ENCODE data around the gene BAHD1.

BAHD1 gene

DNA sequence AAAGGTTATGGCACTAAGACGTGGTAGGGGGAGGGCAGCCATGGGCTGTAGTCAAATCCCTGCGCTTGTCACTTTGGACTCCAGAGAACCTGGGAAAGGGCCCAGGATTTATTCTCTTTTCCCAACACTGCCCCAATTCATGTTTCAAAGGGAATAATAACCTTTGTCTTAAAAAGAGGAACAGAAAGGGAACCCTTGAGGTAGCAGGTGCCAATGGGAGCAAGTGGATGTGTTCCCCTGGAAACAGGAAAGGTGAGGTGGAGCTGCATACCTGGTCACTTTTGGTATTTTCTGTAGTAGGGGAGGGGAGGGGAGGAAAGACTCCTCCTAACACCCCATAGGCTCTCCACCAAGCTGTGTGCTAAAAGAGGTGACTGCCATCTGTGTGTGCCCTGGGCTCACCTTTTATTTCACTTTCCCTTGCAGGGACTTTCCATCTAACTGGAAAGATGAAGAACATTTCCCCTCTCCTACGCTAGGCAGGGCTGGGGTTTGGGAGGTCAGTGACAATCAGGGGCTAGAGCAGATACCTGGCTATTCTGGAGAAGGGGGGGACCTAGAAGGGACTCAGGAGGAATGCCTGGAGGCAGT lies 23.9 kb downstream of the BAHD1 start:
- H3K27ac ChIP-seq, result no peak overlapping the region
- no peak for DNase-seq (ENCODE audit: low read depth, low spot score)

DNA sequence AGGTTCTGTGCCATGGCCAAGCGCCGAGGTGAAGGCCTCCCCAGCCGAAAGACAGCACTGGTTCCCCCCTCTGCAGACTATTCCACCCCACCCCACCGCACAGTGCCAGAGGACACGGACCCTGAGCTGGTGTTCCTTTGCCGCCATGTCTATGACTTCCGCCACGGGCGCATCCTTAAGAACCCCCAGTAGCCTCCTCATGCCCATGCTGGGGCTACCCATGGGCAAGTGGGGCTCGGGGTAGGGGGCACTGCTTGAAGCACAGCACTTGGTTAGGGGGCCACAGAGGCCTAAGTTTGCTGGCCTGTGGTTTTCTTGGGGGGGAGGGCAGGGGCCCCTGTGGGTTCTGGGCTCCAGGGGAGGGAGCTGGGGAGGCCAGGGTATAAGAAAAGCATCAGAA lies 25.2 kb downstream of the BAHD1 start:
- H3K27ac ChIP-seq, result no peak overlapping the region
- DNase-seq (ENCODE audit: low read depth, low spot score), result no peak

DNA sequence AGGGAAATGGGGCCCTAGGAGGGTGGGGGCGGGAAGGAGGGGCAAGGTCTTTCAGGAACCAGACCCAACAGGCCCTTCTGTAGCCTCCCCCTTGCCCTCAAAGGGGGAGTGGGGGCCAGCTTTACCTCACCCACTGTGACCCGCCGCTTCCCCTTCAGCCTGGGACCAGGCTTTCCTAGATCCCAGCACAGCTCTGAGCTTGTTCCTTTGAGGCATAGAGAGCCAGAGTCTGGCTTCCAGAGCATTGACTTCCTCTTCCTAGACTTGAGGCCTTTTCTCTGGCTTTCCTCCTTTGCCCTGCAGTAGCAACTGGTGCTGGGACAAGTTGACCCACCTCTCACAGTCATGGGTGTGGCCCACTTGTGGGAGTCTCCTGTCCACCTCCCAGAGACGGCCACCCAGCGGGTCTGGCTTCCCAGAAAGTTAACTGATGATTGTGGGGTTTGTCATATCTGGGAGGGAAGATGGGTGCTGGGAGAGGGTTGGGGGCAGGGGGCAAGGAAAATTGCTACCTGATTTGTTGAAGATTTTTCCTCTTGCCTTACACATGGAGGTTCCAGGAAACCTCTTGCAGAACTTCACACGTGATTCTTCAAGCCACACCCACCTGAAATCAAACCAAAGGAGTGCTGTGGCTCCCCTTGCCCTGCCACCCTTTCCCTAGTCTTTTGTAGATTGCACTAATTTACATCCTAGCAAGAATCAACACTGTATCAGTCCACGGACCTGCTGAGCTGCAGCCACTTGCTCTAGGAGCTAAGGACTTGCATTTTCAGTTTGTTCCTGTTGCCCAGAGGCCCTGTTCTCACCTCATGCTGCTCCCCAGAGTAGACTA lies 25.9 kb downstream of the BAHD1 start:
- DNase-seq (ENCODE audit: low read depth, low spot score), result no peak
- H3K27ac ChIP-seq, result no peak overlapping the region

DNA sequence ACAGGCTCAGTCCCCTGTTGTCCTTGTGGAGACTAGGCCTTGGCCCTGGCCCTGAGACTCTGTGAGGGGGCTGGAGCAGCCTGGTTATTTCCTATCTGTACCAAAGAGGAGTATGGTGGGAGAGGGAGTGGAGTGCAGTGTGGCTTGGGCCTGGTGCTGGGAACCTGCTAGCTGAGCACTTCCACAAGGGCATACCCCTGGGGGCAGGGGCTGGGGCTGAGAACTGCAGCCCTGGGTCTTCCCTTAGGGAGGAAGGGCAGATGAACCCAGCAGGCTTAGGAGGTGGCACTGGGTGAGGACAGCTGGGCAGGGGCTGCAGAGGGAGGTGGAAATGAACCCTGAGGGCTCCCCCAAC lies 26.5 kb downstream of the BAHD1 start:
- DNase-seq (ENCODE audit: low read depth, low spot score), result no peak
- no peak overlapping the region for H3K27ac ChIP-seq

DNA sequence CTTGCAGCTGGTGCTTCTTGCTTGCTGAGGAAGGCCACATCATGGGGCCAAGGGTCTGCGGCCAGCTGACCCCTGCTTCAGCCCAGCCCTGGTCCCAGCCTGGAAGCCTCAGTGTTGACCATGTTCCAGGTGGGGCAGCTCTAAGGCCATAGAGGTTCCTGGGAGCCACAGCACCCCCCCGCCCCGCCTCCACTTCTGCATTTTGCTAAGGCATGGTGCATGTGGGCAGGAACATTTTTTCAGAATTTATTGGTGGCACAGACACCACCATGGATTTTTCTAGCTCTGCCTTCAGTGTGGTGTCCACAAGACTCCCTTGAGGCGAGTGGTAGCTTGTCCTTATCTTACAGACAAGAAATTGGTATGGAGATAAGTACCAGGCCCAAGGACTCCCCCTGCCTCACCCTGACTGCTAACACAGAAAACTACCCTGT lies 28.2 kb downstream of the BAHD1 start:
- DNase-seq (ENCODE audit: low read depth, low spot score), result no peak
- no peak overlapping the region for H3K27ac ChIP-seq

DNA sequence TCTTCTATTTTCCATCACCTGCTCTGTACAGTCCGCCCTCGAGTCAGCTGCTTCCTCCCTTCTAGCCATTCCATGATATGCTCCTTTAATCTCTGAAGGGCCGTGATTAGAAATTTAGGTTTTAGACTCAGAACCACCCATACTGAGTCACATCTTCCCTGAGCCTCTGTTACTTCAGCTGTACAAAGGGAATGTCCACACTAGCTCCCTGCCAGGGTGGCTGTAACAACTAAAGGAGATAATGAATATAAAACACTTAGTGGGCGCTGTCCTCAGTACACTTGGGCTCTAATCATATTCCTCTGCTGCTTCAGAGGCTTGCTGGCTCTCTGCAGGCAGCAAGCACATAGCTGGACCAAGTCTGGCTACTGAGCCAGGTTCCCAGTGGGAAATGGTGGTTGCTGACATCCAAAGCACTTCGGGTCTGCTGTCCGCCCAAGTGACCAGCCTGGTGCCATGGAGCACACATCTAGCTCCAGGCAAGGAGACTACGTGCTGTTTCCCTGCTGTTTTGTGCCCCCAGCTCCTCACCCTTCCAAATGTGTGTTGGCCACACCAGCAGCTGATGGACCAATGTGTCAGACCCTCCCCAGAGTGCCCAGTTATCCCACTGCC lies 29.1 kb downstream of the BAHD1 start:
- no peak overlapping the region for H3K27ac ChIP-seq
- DNase-seq (ENCODE audit: low read depth, low spot score), result no peak

DNA sequence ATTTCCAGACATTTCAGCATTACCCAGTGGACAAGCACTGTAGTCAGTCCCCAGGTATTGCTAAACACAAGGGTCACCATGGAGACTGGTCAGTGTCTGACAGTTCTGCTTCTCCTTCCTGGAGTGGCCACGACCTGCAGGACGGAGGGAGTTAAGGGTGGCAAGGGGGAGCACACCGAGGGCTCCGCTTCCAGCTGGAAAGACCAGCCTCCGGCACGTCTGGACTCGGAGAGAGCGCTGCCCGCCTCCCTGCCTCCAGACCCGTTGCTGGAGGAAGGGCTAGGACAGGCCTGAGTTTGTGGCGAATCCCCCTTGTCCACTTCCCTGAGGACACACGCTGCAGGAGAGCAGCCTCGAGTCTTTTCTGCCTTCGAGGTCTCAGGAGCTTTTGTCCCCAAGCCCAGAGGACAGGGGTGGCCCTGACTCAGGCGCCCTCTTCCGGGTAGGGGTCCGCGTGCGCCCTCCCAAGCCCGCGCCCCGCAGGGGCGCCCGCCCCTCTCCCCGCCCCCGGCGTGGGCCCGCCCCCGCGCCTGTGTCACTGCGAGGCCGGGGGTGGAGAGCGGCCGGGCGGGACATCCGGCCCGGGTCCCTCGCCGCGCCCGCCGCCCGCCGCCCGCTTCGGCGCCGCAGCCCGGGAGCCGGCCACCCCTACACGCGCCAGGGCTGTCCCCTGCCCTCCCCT lies 29.8 kb downstream of the BAHD1 start, which contains the start of gene CHST14:
Gene CHST14 (plus strand): TSS at position 562 of the 682 bp plus-strand sequence. CDS start 230 bp downstream, outside the sequence.
- DNase-seq (ENCODE audit: low read depth, low spot score), result no peak
- peak within 1 kb of the TSS; percentile 19 for H3K27ac ChIP-seq

DNA sequence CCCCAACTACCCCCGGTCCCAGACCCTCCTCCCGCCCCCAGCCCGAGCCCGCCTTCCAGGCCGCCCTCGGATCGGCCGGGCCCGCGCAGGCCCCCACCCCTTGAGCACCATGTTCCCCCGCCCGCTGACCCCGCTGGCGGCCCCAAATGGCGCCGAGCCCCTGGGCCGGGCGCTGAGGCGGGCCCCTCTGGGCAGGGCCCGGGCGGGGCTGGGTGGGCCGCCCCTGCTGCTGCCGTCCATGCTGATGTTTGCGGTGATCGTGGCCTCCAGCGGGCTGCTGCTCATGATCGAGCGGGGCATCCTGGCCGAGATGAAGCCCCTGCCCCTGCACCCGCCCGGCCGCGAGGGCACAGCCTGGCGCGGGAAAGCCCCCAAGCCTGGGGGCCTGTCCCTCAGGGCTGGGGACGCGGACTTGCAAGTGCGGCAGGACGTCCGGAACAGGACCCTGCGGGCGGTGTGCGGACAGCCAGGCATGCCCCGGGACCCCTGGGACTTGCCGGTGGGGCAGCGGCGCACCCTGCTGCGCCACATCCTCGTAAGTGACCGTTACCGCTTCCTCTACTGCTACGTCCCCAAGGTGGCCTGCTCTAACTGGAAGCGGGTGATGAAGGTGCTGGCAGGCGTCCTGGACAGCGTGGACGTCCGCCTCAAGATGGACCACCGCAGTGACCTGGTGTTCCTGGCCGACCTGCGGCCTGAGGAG lies 30.5 kb downstream of the BAHD1 start:
- no peak for DNase-seq (ENCODE audit: low read depth, low spot score)
- H3K27ac ChIP-seq, result peak overlapping the region; percentile 19

DNA sequence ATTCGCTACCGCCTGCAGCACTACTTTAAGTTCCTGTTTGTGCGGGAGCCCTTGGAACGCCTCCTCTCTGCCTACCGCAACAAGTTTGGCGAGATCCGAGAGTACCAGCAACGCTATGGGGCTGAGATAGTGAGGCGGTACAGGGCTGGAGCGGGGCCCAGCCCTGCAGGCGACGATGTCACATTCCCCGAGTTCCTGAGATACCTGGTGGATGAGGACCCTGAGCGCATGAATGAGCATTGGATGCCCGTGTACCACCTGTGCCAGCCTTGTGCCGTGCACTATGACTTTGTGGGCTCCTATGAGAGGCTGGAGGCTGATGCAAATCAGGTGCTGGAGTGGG lies 31.0 kb downstream of the BAHD1 start:
- DNase-seq (ENCODE audit: low read depth, low spot score), result no peak
- H3K27ac ChIP-seq, result no peak overlapping the region

DNA sequence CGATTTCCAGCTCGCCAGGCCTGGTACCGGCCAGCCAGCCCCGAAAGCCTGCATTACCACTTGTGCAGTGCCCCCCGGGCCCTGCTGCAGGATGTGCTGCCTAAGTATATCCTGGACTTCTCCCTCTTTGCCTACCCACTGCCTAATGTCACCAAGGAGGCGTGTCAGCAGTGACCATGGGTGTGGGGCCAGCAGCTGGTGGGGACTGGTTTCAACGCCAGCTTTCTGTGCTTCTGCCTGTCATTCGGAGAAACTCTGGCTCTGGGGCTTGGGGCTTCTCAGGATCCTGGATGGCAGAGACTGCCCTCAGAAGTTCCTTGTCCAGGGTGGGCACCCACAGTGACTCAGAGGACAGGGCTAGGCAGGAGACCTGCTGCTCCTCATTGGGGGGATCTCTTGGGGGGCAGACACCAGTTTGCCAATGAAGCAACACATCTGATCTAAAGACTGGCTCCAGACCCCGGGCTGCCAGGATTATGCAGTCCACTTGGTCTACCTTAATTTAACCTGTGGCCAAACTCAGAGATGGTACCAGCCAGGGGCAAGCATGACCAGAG lies 31.5 kb downstream of the BAHD1 start:
- no peak overlapping the region for H3K27ac ChIP-seq
- no peak for DNase-seq (ENCODE audit: low read depth, low spot score)

DNA sequence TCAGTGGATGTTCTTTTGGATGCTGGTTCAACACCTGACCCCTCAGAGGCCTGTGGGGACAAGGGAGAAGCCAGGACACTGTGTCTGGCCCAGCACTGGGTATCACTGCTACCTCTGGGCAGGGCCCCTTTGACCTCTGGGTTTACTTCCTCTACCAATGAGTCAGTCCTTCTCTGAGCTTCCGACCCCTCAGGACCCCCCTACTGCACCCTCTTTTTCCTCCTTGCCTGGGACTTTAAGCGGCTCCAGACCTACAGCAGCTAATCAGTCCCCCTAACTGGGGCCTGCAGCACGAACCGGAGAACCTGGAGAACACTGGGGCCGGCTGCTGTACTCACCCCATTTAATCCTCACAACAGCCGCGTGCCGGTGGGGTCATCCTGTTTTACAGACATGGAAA lies 33.8 kb downstream of the BAHD1 start:
- no peak for DNase-seq (ENCODE audit: low read depth, low spot score)
- H3K27ac ChIP-seq, result no peak overlapping the region

DNA sequence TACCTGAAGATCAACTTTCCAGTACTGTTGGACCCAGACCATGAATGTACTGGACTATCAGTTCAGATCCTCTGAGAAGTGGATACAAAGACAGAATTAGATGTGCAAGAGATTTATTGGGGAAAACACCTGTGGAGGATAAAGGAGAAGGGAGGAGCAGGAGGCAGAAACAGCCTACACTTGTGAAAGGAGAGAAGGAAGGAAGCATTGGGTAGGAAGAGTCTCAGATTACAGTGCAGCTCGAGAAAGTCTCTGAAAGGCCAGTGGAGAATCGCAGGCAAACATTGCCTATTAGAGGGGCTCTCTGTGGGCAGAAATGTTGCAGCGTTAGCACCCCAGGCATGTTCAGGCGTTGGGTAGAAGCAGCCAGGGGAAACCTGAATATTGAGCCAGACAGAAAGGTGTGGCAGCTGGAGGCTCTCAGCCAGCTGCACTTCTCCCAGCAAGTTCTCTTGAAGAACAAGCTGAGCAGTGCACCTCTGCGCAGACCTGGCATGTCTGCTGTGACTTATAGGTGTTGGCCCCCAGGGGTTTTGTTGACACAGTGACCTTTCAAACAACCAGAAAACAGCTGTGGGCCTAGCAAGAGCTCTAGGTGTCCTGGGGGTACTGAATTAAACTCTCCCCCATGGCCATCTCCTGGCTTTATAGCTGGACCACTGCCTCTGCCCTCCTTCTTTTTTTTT lies 37.0 kb downstream of the BAHD1 start:
- DNase-seq (ENCODE audit: low read depth, low spot score), result no peak
- no peak overlapping the region for H3K27ac ChIP-seq

DNA sequence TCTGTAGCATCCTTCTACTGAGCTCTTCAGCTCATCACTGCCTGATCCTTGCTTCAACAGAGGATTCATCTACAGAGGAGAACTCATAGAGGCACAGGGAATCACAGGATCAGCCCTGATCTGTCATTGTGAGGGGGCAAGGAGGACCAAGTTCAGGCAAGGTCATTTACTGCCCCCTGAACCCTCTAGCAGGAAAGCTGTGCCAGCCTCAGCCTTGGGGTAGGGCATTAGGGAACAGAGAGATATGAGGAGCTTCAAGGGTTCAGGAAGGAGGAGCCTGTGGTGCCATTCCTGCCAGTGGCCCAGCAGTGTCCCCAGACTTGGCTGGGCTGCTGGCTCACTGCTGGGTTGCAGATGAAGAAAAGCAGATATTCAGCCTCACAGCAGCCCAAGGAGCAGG lies 38.3 kb downstream of the BAHD1 start:
- no peak overlapping the region for H3K27ac ChIP-seq
- no peak for DNase-seq (ENCODE audit: low read depth, low spot score)

DNA sequence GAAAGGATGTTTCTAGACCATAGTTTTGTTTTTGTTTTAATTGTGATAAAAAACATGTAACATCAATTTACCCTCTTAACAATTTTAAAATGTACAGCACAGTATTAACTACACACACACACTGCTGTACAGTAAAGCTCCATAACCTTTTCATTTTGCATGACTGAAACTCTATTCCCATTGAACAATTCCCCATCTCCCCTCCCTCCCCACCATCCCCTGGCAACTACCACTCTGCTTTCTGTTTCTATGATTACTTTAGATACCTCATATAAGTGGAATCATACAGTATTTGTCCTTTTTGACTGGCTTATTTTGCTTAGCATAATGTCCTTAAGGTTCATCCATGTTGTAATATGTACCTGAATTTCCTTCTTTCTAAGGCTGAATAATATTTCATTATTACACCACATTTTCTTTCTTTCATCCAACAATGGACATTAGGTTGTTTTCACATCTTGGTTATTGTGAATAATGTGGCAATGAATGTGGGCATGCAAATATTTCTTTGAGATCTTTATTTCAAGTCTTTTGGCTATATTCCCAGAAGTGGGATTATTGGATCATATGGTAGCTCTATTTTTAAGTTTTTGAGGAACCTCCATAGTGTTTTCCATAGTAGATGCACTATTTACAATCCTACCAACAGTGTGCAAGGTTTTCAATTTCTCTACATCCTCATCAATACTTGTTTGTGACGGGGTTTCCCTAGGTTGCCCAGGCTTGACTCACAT lies 40.8 kb downstream of the BAHD1 start:
- DNase-seq (ENCODE audit: low read depth, low spot score), result no peak
- H3K27ac ChIP-seq, result no peak overlapping the region

DNA sequence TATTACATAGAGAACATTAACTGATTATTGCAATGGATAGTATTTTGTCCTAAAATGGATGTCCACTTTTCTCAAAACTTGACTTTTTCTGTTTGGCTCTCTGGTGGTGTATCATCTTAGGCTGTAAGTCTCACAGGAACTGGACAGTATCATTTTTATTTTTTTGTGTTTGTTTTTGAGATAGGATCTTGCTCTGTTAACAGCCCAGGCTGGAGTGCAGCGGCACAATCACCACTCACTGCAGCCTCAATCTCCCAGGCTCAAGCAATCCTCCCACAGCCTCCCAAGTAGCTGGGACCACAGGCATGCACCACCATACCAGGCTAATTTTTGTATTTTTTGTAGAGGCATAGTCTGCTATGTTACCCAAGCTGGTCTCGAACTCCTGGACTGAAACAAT lies 43.2 kb downstream of the BAHD1 start:
- H3K27ac ChIP-seq, result no peak overlapping the region

DNA sequence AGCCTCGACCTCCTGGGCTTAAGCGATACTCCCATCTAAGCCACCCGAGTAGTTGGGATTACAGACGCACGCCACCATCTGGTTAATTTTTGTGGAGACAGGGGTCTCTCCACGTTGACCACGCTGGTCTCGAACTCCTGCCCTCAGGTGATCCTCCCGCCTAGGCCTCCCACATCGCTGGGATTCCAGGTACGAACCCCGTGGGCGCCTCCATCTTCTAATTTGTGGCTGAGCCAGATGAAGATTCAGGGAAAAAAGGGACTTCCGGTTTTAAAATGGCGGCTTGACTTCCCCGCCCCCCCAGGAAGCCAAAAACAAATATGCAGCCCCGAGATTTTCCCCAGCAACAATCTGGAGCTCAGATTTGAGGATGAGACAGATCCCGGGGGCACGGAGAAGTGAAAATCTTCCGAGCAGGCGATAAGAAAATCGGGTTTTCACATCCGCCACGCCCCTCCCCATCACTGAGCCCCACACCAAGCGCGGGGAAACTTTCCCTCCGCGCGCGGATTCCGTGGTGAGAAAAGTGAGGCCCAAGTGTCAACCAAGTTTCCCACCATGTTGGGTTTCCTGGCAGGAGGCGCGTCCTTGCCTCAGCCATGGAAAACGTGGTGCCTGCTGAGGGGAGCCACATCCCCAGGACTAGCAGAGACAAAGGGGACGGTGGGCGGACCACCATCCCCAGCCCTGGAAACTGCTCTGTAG lies 45.5 kb downstream of the BAHD1 start:
- H3K27ac ChIP-seq, result no peak overlapping the region
- no peak for DNase-seq (ENCODE audit: low read depth, low spot score)

More for the DNA sequence above, 43.2 kb downstream of the BAHD1 start:
- no peak for DNase-seq (ENCODE audit: low read depth, low spot score)

DNA sequence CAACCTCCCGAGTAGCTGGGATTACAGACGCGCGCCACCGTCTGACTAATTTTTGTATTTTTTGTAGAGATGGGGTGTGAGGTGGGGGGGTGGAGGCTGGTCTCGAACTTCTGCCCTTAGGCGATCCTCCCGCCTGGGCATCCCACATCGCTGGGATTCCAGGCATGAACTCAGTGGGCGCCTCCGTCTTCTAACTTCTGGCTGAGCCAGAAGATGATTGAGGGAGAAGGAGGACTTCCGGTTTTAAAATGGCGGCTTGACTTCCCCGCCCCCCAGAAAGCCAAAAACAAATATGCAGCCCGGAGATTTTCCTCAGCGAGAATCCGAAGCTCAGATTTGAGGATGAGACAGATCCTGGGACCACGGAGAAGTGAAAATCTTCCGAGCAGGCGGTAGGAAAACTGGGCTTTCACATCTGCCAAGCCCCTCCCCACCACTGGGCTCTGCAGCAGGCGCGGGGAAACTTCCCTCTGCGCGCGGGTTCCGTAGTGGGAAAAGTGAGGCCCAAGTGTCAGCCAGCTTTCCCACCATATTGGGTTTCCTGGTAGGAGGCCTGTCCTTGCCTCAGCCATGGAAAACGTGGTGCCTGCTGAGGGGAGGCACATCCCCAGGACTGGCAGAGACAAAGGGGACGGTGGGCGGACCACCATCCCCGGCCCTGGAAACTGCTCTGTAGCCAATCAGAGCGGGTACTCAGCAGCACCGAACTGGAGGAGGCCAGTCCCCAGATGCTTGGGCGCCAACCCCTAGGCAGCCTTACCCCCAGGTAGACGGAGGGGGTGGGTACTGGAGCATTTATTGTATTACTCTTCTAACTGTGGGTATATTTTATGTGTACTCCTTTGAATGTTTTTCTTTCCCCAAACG lies 47.3 kb downstream of the BAHD1 start:
- H3K27ac ChIP-seq, result no peak overlapping the region
- DNase-seq (ENCODE audit: low read depth, low spot score), result no peak

Measured in epithelial cell of prostate (primary cell).